ENCODE measurements around the gene EIF2D.

DNA sequence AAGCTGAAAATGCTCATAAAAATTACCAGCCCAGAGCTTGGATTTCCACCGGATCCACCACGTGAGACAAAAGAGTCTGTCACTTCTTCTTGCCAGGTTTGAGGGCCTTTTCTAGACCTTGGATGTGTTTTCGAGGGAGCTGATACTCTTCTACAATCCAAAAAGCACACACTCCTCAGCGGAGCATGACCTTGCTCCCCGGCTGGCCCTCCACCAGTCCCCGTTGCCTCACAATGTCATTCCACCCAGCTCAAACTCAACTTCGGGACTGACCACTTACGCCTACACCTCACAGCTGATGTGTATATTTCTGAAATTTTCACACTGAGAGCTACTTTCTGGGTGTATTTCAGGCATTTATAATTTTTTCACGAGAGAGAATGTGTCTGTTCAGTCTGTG, 20.6 kb downstream of the EIF2D start:
- TF ChIP-seq SIN3A (IDR thresholded peaks at IDR 0.05; ENCODE audit: borderline replicate concordance, insufficient read depth, low read length) (no peak), POLR2AphosphoS5 (IDR thresholded peaks at IDR 0.05; ENCODE audit: low read depth, low read length) (no peak)

Measured in PFSK-1 (cell line).